Left lobe of liver (tissue), 2 donors: Measurements from ENCODE around the gene ZSCAN4. TPM values are rescaled to one million over a fixed set of nuclear protein-coding genes. Genes with fewer than 3 reads are reported as not detected.

Experiments
- ATAC-seq: fragments of 200-7000 bp; cut with Tn5 transposase; one replicate; pipeline ENCODE4 v1.9.1; 2020; ENCODE audit warnings: mild to moderate bottlenecking, moderate library complexity
- DNase-seq: peaks from one replicate; pipeline ENCODE4 v3.0.0-alpha.2; 2020; ENCODE audit warnings: low spot score
- total RNA-seq: library from RNA; stranded (reverse); gene quantifications from one replicate; pipeline ENCODE4 v1.2.1, GENCODE V29; 2021
- donor health status: DM: no; HTN: no; CAD: no; lungs with moderate emphysema.
- donor health status: DM: no; HTN: yes; CAD: no.

Gene ZSCAN4
- total RNA-seq, 1 donor from 2014 or later: not detected

DNA sequence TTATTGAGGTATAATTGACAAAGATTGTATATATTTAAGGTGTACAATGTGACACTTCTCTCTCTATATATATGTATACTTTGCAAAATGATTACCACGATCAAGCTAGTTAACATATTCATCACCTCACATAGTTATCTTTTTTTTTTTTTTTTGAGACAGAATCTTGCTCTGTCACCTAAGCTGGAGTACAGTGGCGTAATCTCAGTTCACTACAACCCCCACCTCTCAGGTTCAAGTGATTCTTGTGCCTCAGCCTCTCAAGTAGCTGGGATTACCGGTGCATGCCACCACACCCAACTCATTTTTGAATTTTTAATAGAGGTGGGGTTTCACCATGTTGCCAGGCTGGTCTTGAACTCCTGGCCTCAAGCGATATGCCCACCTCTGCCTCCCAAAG is 3.7 kb downstream of the ZSCAN4 start:
- DNase-seq: no peak
- no peak for ATAC-seq

DNA sequence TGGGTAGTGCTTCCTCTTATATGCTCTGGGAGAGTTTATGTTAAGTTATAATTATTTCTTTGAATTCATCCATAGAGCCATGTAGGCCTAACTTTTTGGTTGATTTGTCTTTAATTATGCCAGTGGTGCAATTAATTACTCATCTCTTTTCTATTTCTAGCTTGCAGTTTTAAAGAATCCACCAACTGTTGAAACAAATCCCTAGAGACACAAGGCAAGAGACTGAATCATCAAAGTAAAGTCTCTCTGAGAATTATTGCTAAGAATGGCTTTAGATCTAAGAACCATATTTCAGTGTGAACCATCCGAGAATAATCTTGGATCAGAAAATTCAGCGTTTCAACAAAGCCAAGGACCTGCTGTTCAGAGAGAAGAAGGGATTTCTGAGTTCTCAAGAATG is 7.1 kb downstream of the ZSCAN4 start:
- DNase-seq (no peak), ATAC-seq (no peak)

DNA sequence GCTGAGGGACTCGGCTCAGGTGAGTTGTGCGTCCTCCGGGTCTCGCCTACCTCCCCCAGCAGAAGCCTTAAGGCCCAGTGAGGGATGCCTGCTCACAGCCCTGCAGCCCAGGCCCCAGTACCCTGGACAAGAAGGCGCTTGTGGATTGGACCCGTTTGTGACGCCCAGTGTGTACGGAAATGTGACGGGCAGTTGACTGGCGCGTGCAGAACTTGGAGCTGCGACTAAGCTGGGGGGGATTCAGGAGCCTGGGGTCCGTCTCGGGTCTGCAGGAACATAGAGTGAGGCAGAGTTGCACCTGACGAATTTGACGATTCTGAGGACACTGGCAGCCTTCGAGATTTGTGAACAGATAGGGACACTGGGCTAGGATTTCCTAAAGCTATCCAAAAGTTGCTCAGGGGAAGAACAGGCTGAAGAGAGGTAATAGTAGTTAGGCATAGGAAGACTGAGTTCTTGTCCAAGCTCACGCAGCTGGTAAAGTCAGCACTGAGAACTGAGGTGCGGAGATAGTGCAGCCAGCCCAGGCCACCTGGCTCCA is 13.6 kb downstream of the ZSCAN4 start:
- ATAC-seq: no peak
- DNase-seq: peak; percentile 26

DNA sequence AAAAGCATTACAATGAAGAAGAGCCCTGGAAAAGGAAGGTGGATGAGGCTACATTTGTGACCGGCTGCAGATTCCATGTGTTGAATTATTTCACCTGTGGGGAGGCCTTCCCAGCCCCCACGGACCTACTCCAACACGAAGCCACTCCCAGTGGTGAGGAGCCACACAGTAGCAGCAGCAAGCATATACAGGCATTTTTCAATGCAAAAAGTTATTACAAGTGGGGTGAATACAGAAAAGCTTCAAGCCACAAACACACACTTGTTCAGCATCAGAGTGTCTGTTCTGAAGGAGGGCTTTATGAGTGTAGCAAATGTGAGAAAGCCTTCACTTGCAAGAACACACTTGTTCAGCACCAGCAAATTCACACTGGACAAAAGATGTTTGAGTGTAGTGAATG is 18.0 kb downstream of the ZSCAN4 start:
- DNase-seq (no peak), ATAC-seq (no peak)

DNA sequence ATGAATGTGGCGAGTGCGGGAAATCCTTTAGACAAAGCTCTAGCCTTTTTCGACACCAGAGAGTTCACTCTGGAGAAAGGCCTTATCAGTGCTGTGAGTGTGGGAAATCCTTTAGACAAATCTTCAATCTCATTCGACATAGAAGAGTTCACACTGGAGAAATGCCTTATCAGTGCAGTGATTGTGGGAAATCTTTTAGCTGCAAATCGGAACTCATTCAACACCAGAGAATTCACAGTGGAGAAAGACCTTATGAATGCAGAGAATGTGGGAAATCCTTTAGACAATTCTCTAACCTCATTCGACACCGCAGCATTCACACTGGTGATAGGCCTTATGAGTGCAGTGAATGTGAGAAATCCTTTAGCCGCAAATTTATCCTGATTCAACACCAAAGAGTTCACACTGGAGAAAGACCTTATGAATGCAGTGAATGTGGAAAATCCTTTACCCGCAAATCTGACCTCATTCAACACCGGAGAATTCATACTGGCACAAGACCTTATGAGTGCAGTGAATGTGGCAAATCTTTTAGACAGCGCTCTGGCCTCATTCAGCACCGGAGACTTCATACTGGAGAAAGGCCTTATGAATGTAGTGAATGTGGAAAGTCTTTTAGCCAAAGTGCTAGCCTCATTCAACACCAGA is 18.8 kb downstream of the ZSCAN4 start:
- ATAC-seq (no peak), DNase-seq (no peak)

DNA sequence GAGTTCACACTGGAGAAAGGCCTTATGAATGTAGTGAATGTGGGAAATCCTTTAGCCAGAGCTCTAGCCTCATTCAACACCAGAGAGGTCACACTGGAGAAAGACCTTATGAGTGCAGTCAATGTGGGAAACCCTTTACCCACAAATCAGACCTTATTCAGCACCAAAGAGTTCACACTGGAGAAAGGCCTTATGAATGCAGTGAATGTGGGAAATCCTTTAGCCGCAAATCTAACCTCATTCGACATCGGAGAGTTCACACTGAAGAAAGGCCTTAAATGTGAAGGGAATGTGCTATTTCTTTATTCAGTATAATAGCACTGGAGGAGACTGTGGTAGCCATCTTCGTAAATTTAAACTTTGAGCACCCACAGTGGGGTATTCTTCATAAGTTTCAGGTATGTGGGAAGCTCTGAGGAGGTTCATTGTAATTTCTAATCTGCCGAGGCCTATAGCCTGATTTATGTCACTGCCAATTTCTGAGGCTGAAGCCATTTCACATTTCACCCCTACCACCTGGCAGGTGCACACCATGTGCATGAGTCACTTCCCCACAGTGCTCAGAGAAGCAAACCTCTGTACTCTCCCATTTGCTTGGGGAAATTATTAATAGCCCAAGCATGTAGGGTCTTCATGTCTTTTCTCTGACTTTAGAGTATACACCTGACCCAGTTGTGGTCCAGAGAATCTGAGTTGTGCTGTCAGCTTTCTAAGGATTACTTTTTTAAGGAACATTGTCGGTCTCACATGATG is 19.5 kb downstream of the ZSCAN4 start:
- no peak for ATAC-seq
- DNase-seq: no peak

DNA sequence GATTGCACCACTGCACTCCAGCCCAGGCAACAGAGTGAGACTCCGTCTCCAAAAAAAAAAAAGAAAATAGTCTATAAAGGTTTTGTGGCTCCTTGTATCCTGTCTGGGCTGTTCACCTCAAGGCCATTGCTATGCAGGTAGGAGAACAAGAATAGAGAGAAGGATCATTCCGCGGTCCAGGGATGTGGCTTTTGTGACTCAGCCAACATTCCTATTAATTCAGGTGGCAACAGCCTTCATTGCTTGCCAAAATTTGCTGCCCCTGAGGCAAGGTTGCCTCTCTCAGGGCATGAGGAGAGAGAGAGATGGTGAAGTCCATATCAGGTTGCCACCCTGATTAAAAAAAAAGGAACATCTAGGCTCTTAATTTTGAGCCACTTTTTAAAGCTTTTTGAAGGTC is 21.0 kb downstream of the ZSCAN4 start:
- DNase-seq (no peak), ATAC-seq (no peak)

DNA sequence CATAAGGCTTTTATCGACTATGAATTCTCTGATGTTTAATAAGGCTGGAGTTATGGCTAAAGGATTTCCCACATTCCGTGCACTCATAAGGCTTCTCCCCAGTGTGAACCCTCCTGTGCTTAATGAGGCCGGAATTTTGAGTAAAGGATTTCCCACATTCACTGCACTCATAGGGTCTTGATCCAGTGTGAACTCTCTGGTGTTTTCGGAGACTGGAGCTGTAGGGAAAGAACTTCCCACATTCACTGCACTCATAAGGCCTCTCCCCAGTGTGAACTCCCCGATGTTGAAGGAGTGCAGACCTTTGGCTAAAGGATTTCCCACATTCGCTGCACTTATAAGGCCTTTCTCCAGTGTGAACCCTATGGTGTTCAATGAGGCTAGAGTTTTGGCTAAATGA is 32.9 kb downstream of the ZSCAN4 start:
- ATAC-seq (no peak), DNase-seq (no peak)

DNA sequence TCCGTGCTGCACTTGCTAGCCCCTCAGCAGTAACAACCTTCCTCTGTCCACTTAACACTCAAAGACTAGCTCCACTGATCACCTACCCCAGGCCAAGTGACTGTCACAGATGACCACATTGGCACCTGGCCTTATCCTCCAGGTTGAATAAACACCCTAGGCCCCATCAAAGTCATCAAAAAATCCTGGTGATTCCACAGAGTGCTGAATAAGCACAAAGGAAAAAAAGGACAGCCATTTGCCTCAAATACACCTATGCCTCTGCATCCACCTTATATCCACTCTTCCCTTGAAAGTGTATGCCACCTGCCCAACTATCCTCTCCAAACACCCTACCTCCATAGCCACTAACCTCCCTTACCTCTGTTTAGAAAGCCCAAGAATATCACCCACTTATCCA is 37.6 kb downstream of the ZSCAN4 start:
- ATAC-seq (no peak), DNase-seq (no peak)

DNA sequence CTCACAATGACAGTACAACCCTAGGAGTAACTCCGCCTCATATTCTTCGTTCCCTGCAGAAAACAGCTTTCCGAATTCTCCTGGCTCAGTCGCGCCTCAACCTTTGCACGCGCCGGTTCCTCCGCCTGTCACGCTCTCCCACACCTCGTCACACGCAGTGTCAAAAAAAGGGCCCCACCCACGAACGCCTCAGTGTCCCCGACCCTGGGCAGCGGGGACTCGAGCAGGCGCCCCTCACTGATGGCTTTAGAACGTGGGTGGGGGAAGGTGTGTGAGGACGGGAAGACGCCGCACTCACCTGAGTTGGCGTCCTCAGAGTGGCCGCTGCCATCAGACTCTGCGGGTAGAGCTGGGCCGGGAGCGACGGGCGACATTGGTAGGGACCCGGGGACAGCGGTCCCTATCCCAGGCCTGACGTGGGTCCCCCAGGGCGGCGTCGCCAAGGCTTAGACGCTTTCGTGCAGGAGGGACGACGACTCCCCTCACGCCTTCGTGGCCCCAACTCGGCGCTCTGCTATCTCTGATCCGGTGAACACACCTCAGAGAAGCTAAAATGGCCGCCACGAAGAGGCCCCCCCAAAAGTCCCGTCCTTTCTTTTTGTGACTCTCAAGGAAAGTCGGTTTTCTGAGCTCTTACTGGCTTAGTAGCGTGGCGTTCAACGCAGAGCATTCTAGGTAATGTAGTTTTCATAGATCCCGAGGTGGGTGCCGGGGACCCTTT is 40.1 kb downstream of the ZSCAN4 start, which contains the start of gene ZNF154:
ZNF154 (minus strand) TSS at position 564 of the 721 bp plus-strand sequence; CDS start at position 331, 233 bp downstream.
- ATAC-seq (peak; percentile 68), DNase-seq (peak; percentile 40)

DNA sequence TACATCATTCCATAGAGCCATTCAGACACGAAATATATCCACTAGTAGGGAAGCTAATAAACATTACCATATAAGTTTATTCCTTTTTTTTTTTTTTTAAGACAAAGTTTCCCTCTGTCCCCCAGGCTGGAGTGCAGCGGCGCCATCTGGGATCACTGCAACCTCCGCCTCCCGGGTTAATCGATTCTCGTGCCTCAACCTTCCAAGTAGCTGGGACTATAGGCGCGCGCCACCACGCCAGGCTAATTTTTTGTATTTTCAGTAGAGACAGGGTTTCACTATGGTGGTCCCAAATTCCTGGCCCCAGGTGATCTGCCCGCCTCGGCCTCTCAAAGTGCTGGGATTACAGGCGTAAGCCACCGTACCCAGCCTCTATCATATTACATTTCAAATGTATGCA is 40.9 kb downstream of the ZSCAN4 start:
- ATAC-seq (no peak), DNase-seq (peak; percentile 11)

DNA sequence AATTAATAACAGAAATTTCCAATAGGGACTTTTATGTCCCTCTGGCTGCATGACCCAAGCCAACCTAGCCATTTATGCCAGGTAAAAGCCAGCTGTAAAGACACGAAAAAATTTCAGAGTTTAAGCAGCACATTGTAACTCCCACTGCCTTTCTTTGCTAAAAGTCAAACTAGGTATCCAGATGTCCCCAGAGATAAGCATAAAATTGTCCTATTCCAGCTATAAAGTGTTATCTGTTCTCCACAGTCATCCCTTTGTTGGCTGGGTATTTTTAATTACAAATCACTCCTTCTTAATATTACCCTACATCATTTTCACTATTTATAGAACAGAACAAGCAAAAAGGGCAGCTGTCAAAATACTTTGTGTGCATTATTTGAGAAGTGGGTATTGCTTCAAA is 43.5 kb downstream of the ZSCAN4 start:
- ATAC-seq (no peak), DNase-seq (no peak)

DNA sequence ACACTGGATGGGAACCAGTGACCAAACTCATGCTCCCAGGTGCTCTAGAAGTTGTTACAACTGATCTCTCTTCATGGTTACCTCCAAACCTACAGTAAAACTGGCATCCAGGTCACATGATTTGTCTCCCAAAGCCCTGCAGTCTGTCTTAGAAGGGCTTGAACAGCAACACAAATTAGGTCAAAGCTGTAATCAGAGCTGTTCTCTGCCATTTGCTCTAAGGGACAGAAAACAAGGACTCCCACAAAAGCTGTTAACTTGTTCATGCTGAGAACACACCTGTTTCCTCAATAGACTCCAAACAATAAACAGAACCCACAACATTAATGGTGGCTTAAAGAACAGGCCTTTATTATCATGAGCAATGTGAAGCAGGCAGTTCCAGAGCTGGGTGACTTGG is 50.7 kb downstream of the ZSCAN4 start:
- DNase-seq: no peak
- no peak for ATAC-seq

DNA sequence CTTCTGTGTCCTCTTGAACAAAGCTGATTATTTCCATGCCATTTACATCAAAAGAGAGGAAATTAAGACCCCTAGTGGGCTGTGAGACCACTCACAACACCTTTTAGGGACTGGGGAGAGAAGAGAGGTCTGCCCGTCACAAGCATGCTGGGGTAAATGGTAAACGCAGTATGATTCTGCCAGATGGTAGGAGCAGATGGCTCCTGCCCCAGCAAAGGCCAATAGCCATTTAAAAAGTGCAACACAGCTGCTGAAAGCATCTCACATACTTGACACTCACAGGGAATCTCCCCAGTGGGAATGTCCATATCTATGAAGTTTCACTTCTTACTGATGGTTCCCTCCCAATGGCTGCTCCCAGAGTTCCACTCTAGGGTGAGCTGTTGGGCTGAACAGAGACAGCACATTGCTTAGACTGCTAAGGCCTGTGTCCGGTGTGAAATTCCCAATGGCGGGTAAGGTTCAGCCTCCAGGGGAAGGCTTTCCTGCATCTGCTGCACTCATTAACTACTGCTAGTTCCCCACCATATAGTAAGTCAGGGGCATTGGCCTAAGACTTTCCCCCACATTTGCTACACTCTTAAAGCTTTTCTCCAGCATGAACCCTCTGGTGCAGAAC is 51.3 kb downstream of the ZSCAN4 start:
- DNase-seq: peak; percentile 5
- no peak for ATAC-seq

DNA sequence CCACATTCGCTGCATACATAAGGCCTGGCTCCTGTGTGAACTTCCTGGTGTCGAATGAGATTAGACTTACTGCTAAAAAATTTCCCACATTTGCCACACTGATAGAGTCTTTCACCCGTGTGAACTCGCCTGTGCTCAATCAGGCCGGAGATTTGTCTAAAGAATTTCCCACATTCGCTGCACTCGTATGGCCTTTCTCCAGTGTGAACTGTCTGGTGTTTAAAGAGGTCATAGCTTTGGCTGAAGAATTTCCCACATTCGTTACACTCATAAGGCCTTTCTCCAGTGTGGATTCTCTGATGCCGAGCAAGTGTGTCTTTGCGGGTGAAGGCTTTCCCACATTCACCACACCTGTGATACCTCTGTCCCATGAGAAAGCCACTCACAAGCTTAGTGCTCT is 52.1 kb downstream of the ZSCAN4 start:
- ATAC-seq (no peak), DNase-seq (peak; percentile 7)

Other genes starting within 250 kb of the ZSCAN4 start
- gene ZNF749, start 233.6 kb upstream of the ZSCAN4 start, total RNA-seq: 3.1 TPM
- 0.43 TPM for gene VN1R1, start 211.8 kb upstream of the ZSCAN4 start, total RNA-seq
- 3.6 TPM for gene ZNF772, start 191.4 kb upstream of the ZSCAN4 start, total RNA-seq
- gene ZNF419, start 181.2 kb upstream of the ZSCAN4 start, total RNA-seq: 3.5 TPM
- gene ZNF773, start 169.0 kb upstream of the ZSCAN4 start, total RNA-seq: 2.3 TPM
- 1.0 TPM for gene ZNF549, start 141.6 kb upstream of the ZSCAN4 start, total RNA-seq
- gene ZNF550, start 109.1 kb upstream of the ZSCAN4 start, total RNA-seq: 2.4 TPM
- 1.4 TPM for gene ZNF416, start 90.0 kb upstream of the ZSCAN4 start, total RNA-seq
- gene ZIK1, start 84.8 kb upstream of the ZSCAN4 start, total RNA-seq: 0.18 TPM
- 0.50 TPM for gene ZNF530, start 69.0 kb upstream of the ZSCAN4 start, total RNA-seq
- 6.9 TPM for gene ZNF134, start 54.7 kb upstream of the ZSCAN4 start, total RNA-seq
- 4.9 TPM for gene ZNF211, start 35.8 kb upstream of the ZSCAN4 start, total RNA-seq
- 1.8 TPM for gene ZNF551, start 13.0 kb downstream of the ZSCAN4 start, total RNA-seq
- 0.96 TPM for gene ZNF154, start 40.3 kb downstream of the ZSCAN4 start, total RNA-seq
- 2.1 TPM for gene ZNF671, start 58.7 kb downstream of the ZSCAN4 start, total RNA-seq
- gene ZNF776, start 77.9 kb downstream of the ZSCAN4 start, total RNA-seq: 9.1 TPM
- 4.6 TPM for gene ZNF586, start 100.7 kb downstream of the ZSCAN4 start, total RNA-seq
- gene ZNF552, start 146.0 kb downstream of the ZSCAN4 start, total RNA-seq: 7.1 TPM
- gene ZNF587B, start 161.4 kb downstream of the ZSCAN4 start, total RNA-seq: 10.2 TPM
- 19.1 TPM for gene ZNF587, start 180.9 kb downstream of the ZSCAN4 start, total RNA-seq
- 12.9 TPM for gene ZNF814, start 220.1 kb downstream of the ZSCAN4 start, total RNA-seq
- 15.2 TPM for gene ZNF417, start 247.7 kb downstream of the ZSCAN4 start, total RNA-seq